ENCODE measurements around the gene LKAAEAR1. TPM values are rescaled to one million over a fixed set of nuclear protein-coding genes. Genes with fewer than 3 reads are reported as not detected.

LKAAEAR1 gene
- total RNA-seq, 3 donors from 2014 or later: 0.64 TPM; not detected in 2

DNA sequence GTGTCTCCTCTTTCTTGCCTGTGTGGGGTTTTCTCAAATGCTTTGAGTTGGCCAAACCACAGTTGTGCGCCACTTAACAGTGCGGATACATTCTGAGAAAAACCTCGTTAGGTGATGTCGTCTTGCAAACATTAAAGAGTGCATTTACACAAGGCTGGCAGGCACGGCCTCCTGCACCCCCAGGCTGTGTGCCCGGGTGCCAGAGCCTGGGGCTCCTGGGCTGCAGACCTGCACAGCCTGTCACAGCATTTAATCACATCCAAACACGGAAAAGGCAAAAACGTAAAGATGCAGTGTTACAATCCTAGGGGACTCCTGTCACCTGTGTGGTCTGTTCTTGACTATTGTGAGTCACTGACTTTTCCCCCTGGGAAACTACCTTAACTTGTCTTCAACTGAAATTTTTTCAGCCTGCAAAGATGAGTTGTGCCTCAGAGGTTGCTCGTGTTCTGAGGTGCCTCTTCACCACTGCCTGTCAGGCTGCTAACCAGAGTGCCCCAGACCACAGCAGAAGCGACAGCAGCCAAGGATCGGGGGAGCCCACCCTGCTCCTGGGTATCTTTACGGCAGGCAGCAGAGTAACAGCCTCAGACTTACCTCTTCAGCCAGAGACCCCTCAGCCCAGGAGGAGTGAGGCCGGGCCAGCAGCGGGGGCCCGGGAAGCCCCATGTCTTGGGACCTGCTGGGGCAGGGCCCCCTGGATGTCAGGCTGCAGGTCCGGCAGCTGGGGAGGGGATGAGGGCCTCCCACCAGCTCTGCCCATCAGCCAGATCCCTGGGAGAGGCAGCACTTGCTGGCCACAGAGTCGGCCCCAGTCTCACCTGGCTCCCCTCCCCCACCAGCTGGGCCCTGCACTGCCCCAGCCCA is 48.9 kb downstream of the LKAAEAR1 start:
- H3K27ac ChIP-seq: no peak overlapping the region
- peaks cover 0 to under 1% of the 10 kb centered on the region in 2 donors for H3K27me3 ChIP-seq
- H3K9me3 ChIP-seq: no peaks in the 10 kb centered on the region
- TF ChIP-seq POLR2A (IDR thresholded peaks at IDR 0.05) (no peak), POLR2AphosphoS5 (IDR thresholded peaks at IDR 0.05) (no peak)
- TF ChIP-seq, protein P1, sequence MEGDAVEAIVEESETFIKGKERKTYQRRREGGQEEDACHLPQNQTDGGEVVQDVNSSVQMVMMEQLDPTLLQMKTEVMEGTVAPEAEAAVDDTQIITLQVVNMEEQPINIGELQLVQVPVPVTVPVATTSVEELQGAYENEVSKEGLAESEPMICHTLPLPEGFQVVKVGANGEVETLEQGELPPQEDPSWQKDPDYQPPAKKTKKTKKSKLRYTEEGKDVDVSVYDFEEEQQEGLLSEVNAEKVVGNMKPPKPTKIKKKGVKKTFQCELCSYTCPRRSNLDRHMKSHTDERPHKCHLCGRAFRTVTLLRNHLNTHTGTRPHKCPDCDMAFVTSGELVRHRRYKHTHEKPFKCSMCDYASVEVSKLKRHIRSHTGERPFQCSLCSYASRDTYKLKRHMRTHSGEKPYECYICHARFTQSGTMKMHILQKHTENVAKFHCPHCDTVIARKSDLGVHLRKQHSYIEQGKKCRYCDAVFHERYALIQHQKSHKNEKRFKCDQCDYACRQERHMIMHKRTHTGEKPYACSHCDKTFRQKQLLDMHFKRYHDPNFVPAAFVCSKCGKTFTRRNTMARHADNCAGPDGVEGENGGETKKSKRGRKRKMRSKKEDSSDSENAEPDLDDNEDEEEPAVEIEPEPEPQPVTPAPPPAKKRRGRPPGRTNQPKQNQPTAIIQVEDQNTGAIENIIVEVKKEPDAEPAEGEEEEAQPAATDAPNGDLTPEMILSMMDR (IDR thresholded peaks at IDR 0.05): no peak
- no peak overlapping the region for H3K4me3 ChIP-seq
- H3K36me3 ChIP-seq: no peaks in the 10 kb centered on the region
- intact Hi-C loops (cut with DNase I; ENCODE audit: low total_unique reads): no loop called here
- no peak for DNase-seq (ENCODE audit: low spot score in 2 of 2)
- no peaks in the 10 kb centered on the region for H3K4me1 ChIP-seq

DNA sequence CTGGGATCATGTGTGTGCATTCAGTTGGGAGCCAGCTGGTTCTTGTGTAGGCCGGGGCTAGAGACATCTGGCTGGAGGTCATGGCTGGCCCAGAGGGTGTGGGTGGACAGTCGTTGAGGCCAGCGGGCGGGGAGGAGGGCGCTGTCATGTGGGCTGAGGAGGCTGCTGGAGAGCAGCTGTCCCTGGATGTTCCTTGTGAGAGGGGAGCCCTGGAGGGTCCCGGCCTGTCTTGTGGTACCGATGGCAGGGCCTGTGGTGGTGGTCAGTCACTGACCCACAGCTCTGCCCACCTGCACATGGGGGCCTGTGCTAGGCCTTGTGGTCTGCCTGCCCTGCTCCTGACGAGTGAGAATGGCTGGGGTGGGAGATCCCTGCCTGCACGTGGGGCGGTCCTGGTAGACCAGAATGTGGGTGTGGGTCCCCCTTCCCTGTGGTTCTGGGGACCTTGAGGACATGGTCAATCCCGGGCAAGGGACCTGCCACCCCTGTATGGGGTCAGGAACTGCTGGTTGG is 50.2 kb downstream of the LKAAEAR1 start:
- no peaks in the 10 kb centered on the region for H3K4me1 ChIP-seq
- no peaks in the 10 kb centered on the region for H3K9me3 ChIP-seq
- H3K27me3 ChIP-seq: no peaks in the 10 kb centered on the region
- no peak for DNase-seq (ENCODE audit: low spot score in 2 of 2)
- peak overlapping the region in 1 of 2 donors; percentile 38 for H3K27ac ChIP-seq
- no peak overlapping the region for H3K4me3 ChIP-seq
- intact Hi-C loops (cut with DNase I; ENCODE audit: low total_unique reads): no loop called here
- H3K36me3 ChIP-seq: no peaks in the 10 kb centered on the region
- no peak for TF ChIP-seq POLR2A (IDR thresholded peaks at IDR 0.05)
- TF ChIP-seq, protein P1 (IDR thresholded peaks at IDR 0.05): no peak
- no peak for TF ChIP-seq POLR2AphosphoS5 (IDR thresholded peaks at IDR 0.05)

Other genes with a start within 250 kb of the LKAAEAR1 start
- gene ABHD16B, start 222.9 kb downstream of the LKAAEAR1 start, total RNA-seq: not detected
- gene TPD52L2, start 219.1 kb downstream of the LKAAEAR1 start, total RNA-seq: 100 to 1,000 TPM in 1 of 3 donors, 10 to 100 TPM in 2; 75.1 to 146 (median 84.2) TPM
- 10 to 100 TPM; 31.1 to 37.9 (median 37.0) TPM for gene DNAJC5, start 189.3 kb downstream of the LKAAEAR1 start, total RNA-seq
- 10 to 100 TPM; 24.2 to 44.9 (median 36.3) TPM for gene UCKL1, start 128.0 kb downstream of the LKAAEAR1 start, total RNA-seq
- gene ZNF512B, start 114.5 kb downstream of the LKAAEAR1 start, total RNA-seq: 10 to 100 TPM in 1 of 3 donors, 1 to 10 TPM in 2; 5.8 to 12.7 (median 9.2) TPM
- gene SAMD10, start 104.8 kb downstream of the LKAAEAR1 start, total RNA-seq: 1 to 10 TPM in 2 of 3 donors, under 1 TPM in 1; 0.96 to 3.3 (median 2.8) TPM
- gene PRPF6, start 103.3 kb downstream of the LKAAEAR1 start, total RNA-seq: 10 to 100 TPM; 53.9 to 67.5 (median 59.6) TPM
- 1 to 10 TPM in 2 of 3 donors, under 1 TPM in 1; 0.66 to 1.3 (median 1.1) TPM for gene C20orf204, start 48.2 kb downstream of the LKAAEAR1 start, total RNA-seq
- 1 to 10 TPM; 1.8 to 8.8 (median 3.2) TPM for gene SOX18, start 34.8 kb downstream of the LKAAEAR1 start, total RNA-seq
- 10 to 100 TPM; 23.9 to 39.4 (median 26.6) TPM for gene TCEA2, start 21.2 kb downstream of the LKAAEAR1 start, total RNA-seq
- 10 to 100 TPM; 14.7 to 22.2 (median 16.4) TPM for gene RGS19, start 4.9 kb downstream of the LKAAEAR1 start, total RNA-seq
- 1 to 10 TPM; 1.6 to 3.4 (median 2.3) TPM for gene OPRL1, start 4.3 kb downstream of the LKAAEAR1 start, total RNA-seq
- gene NPBWR2, start 23.2 kb upstream of the LKAAEAR1 start, total RNA-seq: not detected
- under 1 TPM in 1 of 3 donors, not detected in 2; under 0.01 TPM for gene MYT1, start 80.1 kb upstream of the LKAAEAR1 start, total RNA-seq
- 100 to 1,000 TPM in 1 of 3 donors, 10 to 100 TPM in 2; 73.7 to 119 (median 77.6) TPM for gene PCMTD2, start 171.3 kb upstream of the LKAAEAR1 start, total RNA-seq

Data from breast epithelium (tissue), 4 donors.